H1 (cell line): ENCODE data around the gene PSMC5. TPM values are rescaled to one million over a fixed set of nuclear protein-coding genes. Genes with fewer than 3 reads are reported as not detected.

ENCODE experiments used
- ATF3 ChIP-seq: IDR thresholded peaks from 2 replicates; pipeline ENCODE4 v1.6.1; 2011; ENCODE audit warnings: low read depth, mild to moderate bottlenecking, low read length; ENCODE audit not compliant: insufficient read depth
- GTF2F1 ChIP-seq: IDR thresholded peaks from 2 replicates; pipeline ENCODE4 v1.6.1; 2012; ENCODE audit warnings: low read depth, low read length, improper control_type of control experiment, borderline replicate concordance
- JUND ChIP-seq: IDR thresholded peaks from 2 replicates; pipeline ENCODE4 v1.6.1; 2011; ENCODE audit warnings: mild to moderate bottlenecking, improper control_type of control experiment, low read length
- POLR2A ChIP-seq, 2 experiments: IDR thresholded peaks; 1 replicate in 1 of 2; 2 replicates in 1 of 2; pipeline ENCODE4 v1.6.1; 2011; ENCODE audit warnings: low read depth in 2 of 2, low read length in 2 of 2, mild to moderate bottlenecking in 2 of 2; ENCODE audit errors: control extremely low read depth in 1 of 2
- RXRA ChIP-seq: IDR thresholded peaks from 2 replicates; pipeline ENCODE4 v1.6.1; 2011; ENCODE audit warnings: low read depth, mild to moderate bottlenecking, low read length, moderate library complexity; ENCODE audit not compliant: insufficient read depth
- SIRT6 ChIP-seq: IDR thresholded peaks from one replicate; pipeline ENCODE4 v1.7.1; 2012; ENCODE audit warnings: low read length, inconsistent platforms
- TBP ChIP-seq: IDR thresholded peaks from 2 replicates; pipeline ENCODE4 v1.6.1; 2011; ENCODE audit warnings: low read depth, low read length, improper control_type of control experiment
- USF2 ChIP-seq: IDR thresholded peaks from 2 replicates; pipeline ENCODE4 v1.6.1; 2011; ENCODE audit warnings: low read length, improper control_type of control experiment
- YY1 ChIP-seq: IDR thresholded peaks from 2 replicates; pipeline ENCODE4 v1.6.1; 2011; ENCODE audit warnings: low read depth, mild to moderate bottlenecking, low read length
- polyA plus RNA-seq, 7 experiments: library from polyadenylated mRNA; depleted of rRNA in 3 of 7; stranded (reverse) in 5 of 7; unstranded in 2 of 7; fragments of >200 nt in 5 of 7; fragments of 200-250 nt in 2 of 7; gene quantifications; 1 replicate in 5 of 7; 2 replicates in 1 of 7; 4 replicates in 1 of 7; pipeline versions ENCODE4 v1.2.1 to v1.2.3, GENCODE V29; 2011 to 2013; ENCODE audit warnings: missing spikeins in 2 of 7, mixed read lengths in 2 of 7
- total RNA-seq: library from RNA; stranded (reverse); fragmentation: NEBNext Ultra II Directional; extraction: Animal tissue kit (Norgen Biotek cat#: 25700); gene quantifications from 2 replicates; pipeline ENCODE4 v1.2.1, GENCODE V29; 2021
- TF ChIP-seq, protein P1 (sequence below): fragments of 300-600 bp; sonication (generic); IDR thresholded peaks from 2 replicates; pipeline ENCODE4 v1.7.1; 2012; ENCODE audit warnings: low read length, moderate library complexity, mild to moderate bottlenecking, inconsistent platforms; ENCODE audit not compliant: insufficient replicate concordance

PSMC5 gene
- total and polyA plus RNA-seq, 2 of the 8 experiments (the other 6 are each of a cell fraction or from before 2014, with no cell fraction given) = 172 to 180 TPM

- TF ChIP-seq, protein P1, sequence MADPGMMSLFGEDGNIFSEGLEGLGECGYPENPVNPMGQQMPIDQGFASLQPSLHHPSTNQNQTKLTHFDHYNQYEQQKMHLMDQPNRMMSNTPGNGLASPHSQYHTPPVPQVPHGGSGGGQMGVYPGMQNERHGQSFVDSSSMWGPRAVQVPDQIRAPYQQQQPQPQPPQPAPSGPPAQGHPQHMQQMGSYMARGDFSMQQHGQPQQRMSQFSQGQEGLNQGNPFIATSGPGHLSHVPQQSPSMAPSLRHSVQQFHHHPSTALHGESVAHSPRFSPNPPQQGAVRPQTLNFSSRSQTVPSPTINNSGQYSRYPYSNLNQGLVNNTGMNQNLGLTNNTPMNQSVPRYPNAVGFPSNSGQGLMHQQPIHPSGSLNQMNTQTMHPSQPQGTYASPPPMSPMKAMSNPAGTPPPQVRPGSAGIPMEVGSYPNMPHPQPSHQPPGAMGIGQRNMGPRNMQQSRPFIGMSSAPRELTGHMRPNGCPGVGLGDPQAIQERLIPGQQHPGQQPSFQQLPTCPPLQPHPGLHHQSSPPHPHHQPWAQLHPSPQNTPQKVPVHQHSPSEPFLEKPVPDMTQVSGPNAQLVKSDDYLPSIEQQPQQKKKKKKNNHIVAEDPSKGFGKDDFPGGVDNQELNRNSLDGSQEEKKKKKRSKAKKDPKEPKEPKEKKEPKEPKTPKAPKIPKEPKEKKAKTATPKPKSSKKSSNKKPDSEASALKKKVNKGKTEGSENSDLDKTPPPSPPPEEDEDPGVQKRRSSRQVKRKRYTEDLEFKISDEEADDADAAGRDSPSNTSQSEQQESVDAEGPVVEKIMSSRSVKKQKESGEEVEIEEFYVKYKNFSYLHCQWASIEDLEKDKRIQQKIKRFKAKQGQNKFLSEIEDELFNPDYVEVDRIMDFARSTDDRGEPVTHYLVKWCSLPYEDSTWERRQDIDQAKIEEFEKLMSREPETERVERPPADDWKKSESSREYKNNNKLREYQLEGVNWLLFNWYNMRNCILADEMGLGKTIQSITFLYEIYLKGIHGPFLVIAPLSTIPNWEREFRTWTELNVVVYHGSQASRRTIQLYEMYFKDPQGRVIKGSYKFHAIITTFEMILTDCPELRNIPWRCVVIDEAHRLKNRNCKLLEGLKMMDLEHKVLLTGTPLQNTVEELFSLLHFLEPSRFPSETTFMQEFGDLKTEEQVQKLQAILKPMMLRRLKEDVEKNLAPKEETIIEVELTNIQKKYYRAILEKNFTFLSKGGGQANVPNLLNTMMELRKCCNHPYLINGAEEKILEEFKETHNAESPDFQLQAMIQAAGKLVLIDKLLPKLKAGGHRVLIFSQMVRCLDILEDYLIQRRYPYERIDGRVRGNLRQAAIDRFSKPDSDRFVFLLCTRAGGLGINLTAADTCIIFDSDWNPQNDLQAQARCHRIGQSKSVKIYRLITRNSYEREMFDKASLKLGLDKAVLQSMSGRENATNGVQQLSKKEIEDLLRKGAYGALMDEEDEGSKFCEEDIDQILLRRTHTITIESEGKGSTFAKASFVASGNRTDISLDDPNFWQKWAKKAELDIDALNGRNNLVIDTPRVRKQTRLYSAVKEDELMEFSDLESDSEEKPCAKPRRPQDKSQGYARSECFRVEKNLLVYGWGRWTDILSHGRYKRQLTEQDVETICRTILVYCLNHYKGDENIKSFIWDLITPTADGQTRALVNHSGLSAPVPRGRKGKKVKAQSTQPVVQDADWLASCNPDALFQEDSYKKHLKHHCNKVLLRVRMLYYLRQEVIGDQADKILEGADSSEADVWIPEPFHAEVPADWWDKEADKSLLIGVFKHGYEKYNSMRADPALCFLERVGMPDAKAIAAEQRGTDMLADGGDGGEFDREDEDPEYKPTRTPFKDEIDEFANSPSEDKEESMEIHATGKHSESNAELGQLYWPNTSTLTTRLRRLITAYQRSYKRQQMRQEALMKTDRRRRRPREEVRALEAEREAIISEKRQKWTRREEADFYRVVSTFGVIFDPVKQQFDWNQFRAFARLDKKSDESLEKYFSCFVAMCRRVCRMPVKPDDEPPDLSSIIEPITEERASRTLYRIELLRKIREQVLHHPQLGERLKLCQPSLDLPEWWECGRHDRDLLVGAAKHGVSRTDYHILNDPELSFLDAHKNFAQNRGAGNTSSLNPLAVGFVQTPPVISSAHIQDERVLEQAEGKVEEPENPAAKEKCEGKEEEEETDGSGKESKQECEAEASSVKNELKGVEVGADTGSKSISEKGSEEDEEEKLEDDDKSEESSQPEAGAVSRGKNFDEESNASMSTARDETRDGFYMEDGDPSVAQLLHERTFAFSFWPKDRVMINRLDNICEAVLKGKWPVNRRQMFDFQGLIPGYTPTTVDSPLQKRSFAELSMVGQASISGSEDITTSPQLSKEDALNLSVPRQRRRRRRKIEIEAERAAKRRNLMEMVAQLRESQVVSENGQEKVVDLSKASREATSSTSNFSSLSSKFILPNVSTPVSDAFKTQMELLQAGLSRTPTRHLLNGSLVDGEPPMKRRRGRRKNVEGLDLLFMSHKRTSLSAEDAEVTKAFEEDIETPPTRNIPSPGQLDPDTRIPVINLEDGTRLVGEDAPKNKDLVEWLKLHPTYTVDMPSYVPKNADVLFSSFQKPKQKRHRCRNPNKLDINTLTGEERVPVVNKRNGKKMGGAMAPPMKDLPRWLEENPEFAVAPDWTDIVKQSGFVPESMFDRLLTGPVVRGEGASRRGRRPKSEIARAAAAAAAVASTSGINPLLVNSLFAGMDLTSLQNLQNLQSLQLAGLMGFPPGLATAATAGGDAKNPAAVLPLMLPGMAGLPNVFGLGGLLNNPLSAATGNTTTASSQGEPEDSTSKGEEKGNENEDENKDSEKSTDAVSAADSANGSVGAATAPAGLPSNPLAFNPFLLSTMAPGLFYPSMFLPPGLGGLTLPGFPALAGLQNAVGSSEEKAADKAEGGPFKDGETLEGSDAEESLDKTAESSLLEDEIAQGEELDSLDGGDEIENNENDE = no peak
- no peak for TF ChIP-seq RXRA
- TF ChIP-seq TBP = no peak
- no peak for TF ChIP-seq USF2
- no peak for TF ChIP-seq YY1
- no peak for TF ChIP-seq ATF3
- no peak for TF ChIP-seq JUND
- no peak for TF ChIP-seq GTF2F1
- TF ChIP-seq POLR2A (IDR thresholded peaks at IDR 0.05; ENCODE audit: control extremely low read depth in 1 of 2, low read depth in 2 of 2, low read length in 2 of 2) = peak in 1 of 2 experiments; percentile 54; a peak in 1 of 3 replicates
- TF ChIP-seq SIRT6 = no peak
These were observed 6.2 kb upstream of the PSMC5 start (continued) for GRCh38 chr17:63820963-63821561.
